Stimulated activated CD8-positive, alpha-beta memory T cell treated with anti-CD3 and anti-CD28 coated beads, Interleukin-4, amount 100 ng/mL, for 4 hours (primary cell): Measurements from ENCODE around the gene AADAT.
"Not testable (repeated sequence)": the region's sequence is repeated elsewhere in the genome, so short reads cannot be mapped to it uniquely, and the experiment has no call there.

Source experiments
- DNase-seq, 2 donors: peaks; one replicate each; pipeline ENCODE4 v3.0.0-alpha.2; 2020; ENCODE audit warnings: low read depth in 2 of 2, low spot score in 1 of 2

The AADAT gene

DNA sequence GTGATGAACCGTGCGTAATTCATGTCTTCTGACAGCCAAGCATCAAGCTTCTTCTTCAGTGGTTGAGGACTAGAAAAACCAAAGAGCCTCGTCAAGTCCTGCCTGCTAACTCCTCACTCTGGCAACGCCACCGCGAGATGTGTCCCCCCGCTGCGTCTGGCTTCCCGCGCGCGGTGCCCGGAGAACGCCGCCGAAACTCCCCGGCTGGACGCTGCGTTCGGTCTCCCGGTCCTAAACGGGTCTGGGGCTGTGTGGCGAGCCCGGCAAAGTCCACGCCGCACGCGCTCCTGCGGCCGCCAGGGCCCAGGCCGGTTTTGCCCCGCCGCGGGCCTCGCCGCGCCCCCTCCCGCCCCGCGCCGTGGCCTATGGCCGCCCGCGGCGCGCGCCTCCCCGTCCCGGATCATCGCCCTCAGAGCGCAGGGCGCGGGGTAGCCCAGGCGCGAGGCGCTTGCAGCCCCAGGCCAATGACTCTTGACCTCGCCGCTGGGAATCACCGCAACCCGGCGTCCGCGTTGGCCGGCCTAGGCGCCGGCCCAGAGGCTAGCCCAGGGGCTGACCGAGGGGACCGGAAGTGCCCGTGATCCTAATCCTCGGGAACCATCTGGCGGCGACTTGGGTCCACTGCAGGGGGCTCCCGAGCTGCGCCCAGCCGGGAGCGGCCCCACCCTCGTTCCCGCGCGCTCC is at the start of gene AADAT:
AADAT (minus strand) TSS at position 289 of the 684 bp plus-strand sequence; CDS start at position 23, 266 bp downstream.
- no peak for DNase-seq

- DNase-seq, result peak; percentile 7 to 47
These were observed 48.9 kb upstream of the AADAT start for GRCh38 chr4:170138580-170139194.

DNA sequence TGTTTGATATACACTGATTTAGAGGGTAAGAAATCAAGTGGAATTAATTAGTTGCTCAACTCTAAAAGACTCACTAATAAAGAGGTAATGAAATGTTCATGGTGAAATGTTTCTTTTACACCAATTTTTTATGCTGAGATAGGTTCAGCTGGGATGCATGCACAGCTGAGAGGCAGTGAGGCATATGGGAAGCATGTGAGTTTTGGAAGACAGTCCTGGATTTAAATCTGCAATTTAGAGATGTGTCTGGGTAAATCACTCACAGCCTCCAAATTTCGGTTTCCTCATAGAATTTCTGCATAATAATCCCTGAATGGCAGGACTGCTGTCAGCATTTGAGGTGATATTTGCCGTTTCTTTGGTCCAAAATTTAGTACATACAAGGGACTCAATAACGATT is 48.2 kb upstream of the AADAT start:
- no peak for DNase-seq

GRCh38 chr4:170137466-170137865 is 47.7 kb upstream of the AADAT start:
- no peak for DNase-seq

- DNase-seq, result no peak
These were observed 45.1 kb upstream of the AADAT start for GRCh38 chr4:170134821-170135220.

DNA sequence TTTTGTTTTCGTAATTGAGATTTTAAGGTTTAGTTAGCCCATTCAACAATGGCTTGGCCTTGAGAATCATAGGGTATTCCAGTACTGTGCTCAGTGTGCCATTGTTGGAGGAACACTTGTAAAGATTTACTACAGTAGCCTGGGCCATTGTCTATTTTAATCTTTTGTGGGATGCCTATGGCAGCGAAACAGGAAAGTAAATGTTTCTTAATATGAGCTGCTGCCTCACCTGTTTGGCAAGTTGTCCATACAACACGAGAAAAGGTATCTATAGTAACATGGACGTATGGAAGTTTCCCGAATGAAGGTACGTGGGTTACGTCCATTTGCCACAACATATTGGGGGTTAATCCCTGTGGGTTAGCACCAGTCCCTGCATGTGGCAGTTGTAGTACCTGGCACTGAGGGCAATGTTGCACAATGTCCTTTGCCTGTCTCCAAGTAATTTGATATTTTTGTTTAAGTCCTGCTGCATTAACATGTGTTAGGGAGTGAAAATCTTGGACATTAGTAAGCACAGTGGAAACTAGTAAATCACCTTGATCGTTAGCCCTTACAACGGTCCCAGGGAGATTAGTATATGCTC is 38.6 kb upstream of the AADAT start:
- no peak for DNase-seq

DNA sequence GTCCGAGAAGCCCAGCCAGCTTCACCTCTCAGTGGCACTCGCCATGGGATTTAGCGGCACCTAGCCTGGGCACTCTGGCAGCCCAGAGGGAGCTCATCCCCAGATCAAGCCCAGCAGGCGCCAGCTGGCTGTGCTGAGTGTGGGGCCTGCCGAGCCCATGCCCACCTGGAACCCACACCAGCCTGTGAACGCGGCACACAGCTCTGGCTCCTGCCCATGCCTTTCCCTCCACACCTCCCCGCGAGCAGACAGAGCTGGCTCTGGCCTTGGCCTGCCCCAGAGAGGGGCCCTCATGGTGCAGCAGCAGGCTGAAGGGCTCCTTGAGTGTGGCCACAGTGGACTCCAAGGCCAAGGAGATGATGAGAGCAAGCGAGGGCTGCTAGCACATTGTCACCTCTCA is 38.0 kb upstream of the AADAT start:
- no peak for DNase-seq

DNA sequence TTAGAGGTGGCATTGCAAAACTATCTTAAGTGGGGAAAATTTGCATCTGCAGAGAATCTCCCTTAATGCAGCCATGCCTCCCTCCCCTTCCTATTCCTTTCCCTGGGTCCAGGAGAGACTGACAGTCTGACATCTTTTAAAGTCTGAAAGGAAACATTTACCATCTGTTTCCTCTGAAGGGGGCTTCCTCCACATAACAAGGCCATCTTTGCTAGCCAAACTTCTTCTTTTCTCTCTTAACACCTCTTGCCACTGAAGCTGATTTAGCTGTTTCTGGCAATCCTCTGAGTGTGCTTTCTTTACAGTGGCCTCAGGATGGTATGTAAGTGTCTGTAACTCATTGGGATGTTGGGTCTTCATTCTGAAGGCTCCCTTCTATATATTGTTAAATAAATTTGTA is 34.6 kb upstream of the AADAT start:
- no peak for DNase-seq

DNA sequence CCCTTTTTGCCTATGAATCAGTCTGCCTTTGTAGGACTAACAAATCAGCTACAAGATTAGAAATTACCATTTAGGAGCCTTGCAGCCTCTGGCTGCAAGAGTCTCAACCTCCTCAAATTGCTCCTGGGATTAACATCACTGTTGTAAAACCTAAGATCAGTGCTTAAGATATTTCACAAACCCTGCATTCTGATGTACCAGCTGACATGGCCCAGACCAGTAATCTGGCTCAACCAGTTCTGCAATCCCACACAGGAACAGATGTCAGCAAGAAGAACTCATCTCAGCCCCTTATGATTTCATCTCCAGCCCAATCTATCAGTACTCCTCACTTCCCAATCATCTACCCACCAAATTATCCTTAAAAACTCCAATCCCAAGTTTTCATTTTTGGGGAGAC is 32.5 kb upstream of the AADAT start:
- DNase-seq, result no peak

DNA sequence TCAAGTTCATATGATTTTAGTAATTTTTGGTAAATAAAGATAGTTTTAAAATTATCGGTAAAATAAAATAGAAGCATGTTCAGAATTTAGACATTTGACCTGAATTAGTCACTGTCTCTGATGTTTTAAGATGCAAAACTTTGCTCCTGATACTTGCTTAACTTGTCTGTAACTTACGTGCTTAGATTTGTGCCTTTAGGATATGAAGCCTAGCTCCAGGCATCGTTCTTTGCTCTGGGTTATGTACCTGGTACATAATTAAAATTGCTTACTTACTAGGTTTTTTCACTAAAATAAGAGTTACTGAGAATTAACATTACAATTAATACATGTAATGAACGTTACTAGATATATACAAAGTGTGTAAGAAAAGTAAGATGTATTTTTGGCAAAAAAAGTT is 24.9 kb upstream of the AADAT start:
- DNase-seq, result no peak

GRCh38 chr4:170114183-170114582 is 24.4 kb upstream of the AADAT start:
- not testable (repeated sequence) for DNase-seq

- no peak for DNase-seq
These were observed 21.8 kb upstream of the AADAT start for GRCh38 chr4:170111546-170111945.

DNA sequence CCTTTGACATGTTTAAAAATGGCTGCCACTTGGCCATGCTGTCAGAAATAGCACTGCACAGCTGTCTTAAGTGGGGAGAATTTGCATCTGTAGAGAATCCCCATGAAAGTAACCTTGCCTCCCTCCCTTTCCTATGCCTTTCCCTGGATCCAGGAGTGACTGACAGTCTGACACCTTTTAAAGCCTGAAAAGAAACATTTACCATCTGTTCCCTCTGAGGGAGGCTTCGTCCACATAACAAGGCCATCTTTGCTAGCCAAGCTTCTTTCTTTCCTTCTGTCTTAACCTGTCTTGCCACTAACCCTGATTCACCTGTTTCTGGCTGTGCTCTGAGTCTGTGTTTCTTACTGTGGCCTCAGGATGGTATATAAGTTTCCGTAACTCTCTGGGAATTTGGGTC is 21.3 kb upstream of the AADAT start:
- DNase-seq, result no peak

DNA sequence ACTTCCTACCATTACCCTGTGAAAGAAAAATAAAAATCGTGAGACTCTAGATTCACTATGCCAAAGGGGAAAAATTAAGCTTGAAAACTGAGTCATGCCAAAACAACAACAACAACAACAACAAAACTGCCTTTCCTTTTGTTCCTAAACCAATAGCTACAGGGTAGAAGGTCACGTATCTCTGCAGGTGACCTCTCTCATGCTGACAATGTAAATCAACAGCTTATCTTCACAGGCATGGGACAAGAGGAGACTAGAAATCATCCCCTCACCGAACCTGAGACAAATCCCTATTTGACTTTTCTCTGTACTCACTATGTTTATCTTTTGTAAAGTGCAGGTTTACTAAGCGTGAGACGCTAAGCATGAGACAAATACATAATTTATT is 20.5 kb upstream of the AADAT start:
- DNase-seq, result no peak

GRCh38 chr4:170109586-170110284 is 20.0 kb upstream of the AADAT start:
- DNase-seq, result no peak

DNA sequence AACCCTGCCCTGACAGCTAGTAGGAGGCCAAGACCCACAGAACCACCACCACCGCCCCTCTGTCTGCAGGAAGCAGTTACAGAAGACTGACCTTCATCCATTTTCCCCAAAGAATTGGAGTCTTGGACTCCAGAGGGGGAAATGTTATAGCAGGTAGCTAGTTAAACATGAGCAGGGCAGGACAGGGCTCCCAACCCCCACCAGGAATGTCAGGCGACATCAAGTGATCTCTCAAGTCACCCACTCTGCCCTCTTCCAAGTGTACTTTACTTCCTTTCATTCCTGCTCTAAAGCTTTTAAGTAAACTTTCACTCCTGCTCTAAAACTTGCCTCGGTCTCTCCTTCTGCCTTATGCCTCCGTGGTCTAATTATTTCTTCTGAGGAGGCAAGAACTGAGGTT is 17.1 kb upstream of the AADAT start:
- no peak for DNase-seq

DNA sequence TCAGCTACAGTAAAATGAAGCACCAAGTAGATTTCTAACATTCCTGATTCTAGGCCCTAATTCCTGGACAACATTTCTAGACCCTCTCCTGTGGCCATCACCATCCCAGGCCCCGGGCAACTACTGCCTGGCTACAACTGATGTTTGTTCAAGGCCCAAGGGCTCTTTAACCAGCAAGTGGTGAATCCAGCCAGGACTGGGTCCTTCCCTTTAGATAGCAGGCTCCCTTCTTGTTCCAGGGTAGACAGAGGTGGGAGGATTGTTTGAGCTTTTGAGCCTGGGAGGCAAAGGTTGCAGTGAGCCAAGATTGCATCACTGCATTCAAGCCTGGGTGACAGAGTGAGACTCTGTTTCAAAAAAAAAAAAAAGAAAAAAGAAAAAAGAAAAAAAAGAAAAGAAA is 12.7 kb upstream of the AADAT start:
- DNase-seq, result no peak

DNA sequence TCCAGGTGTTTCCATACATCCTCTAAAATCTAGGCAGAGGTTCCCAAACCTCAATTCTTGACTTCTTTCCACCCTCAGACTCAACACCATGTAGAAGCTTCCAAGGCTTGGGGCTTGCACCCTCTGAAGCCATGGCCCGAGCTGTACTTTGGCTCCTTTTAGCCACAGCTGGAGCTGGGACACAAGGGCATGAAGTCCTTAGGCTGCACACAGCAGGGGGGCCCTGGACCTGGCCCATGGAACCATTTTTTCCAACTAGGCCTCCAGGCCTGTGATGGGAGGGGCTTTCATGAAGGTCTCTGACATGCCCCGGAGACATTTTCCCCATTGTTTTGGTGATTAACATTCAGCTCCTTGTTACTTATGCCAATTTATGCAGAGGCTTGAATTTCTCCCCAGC is 8.4 kb upstream of the AADAT start:
- not testable (repeated sequence) for DNase-seq

GRCh38 chr4:170097681-170098080 is 7.9 kb upstream of the AADAT start:
- DNase-seq, result no peak

GRCh38 chr4:170093973-170094535 is 4.3 kb upstream of the AADAT start:
- no peak for DNase-seq

DNA sequence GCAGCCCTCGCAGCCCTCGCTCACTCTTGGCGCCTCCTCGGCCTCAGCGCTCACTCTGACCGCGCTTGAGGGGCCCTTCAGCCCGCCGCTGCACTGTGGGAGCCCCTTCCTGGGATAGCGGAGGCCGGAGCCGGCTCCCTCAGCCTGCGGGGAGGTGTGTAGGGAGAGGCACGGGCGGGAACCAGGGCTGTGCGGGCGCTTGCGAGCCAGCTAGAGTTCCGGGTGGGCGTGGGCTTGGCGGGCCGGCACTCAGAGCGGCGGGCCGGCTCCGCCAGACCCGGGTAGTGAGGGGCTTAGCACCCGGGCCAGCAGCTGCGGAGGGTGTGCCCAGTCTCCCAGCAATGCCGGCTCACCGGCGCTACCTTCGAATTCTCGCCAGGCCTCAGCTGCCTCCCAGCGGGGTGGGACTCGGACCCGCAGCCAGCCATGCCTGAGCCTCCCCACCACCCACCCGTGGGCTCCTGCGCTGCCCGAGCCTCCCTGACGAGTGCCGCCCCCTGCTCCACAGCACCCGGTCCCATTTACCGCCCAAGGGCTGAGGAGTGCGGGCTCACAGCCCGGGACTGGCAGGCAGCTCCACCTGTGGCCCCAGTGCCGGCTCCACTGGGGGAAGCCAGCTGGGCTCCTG is 1.4 kb upstream of the AADAT start:
- no peak for DNase-seq
